ENCODE data around the gene DNAJC30. TPM values are rescaled to one million over a fixed set of nuclear protein-coding genes. Genes with fewer than 3 reads are reported as not detected.

DNAJC30 gene
- total RNA-seq (2022; extraction: Qiagen RNA extraction; ENCODE audit: low read depth) = 8.1 to 11.1 TPM (median 9.7 TPM) in 5 replicates

GRCh38 chr7:73683056-73683787 lies at the start of gene DNAJC30, which contains the start of gene BUD23:
DNAJC30 (minus strand) TSS chr7:73683453; CDS start chr7:73683423, 30 bp downstream.
BUD23 (plus strand) TSS chr7:73683597; CDS start chr7:73683626, 29 bp downstream.

GRCh38 chr7:73718905-73719805 lies 35.9 kb upstream of the DNAJC30 start, which contains the start of gene STX1A:
STX1A (minus strand) TSS chr7:73719669; CDS start chr7:73719631, 38 bp downstream.

GRCh38 chr7:73667344-73668102 lies 15.7 kb downstream of the DNAJC30 start, which contains the start of gene VPS37D:
VPS37D (plus strand) TSS chr7:73667831; CDS start chr7:73667959, 128 bp downstream.

Other genes starting within 250 kb of the DNAJC30 start
- 0.67 to 2.5 TPM (median 2.1 TPM) in 5 replicates for gene FZD9, start 249.7 kb downstream of the DNAJC30 start, total RNA-seq (2022; extraction: Qiagen RNA extraction; ENCODE audit: low read depth)
- gene BAZ1B, start 161.2 kb downstream of the DNAJC30 start, total RNA-seq (2022; extraction: Qiagen RNA extraction; ENCODE audit: low read depth) = 53.5 to 68.3 TPM (median 62.9 TPM) in 5 replicates
- 56.9 to 78.1 TPM (median 68.8 TPM) in 5 replicates for gene BCL7B, start 125.8 kb downstream of the DNAJC30 start, total RNA-seq (2022; extraction: Qiagen RNA extraction; ENCODE audit: low read depth)
- gene TBL2, start 104.9 kb downstream of the DNAJC30 start, total RNA-seq (2022; extraction: Qiagen RNA extraction; ENCODE audit: low read depth) = 45.9 to 53.3 TPM (median 53.2 TPM) in 5 replicates
- gene MLXIPL, start 58.9 kb downstream of the DNAJC30 start, total RNA-seq (2022; extraction: Qiagen RNA extraction; ENCODE audit: low read depth) = 0.38 to 1.5 TPM (median 0.91 TPM) in 5 replicates
- gene VPS37D, start 15.6 kb downstream of the DNAJC30 start, total RNA-seq (2022; extraction: Qiagen RNA extraction; ENCODE audit: low read depth) = 2.6 to 7.3 TPM (median 5.4 TPM) in 5 replicates
- 126 to 151 TPM (median 132 TPM) in 5 replicates for gene BUD23, start 144 bp upstream of the DNAJC30 start, total RNA-seq (2022; extraction: Qiagen RNA extraction; ENCODE audit: low read depth)
- gene STX1A, start 36.2 kb upstream of the DNAJC30 start, total RNA-seq (2022; extraction: Qiagen RNA extraction; ENCODE audit: low read depth) = 67.2 to 92.1 TPM (median 81.8 TPM) in 5 replicates
- gene ABHD11, start 55.3 kb upstream of the DNAJC30 start, total RNA-seq (2022; extraction: Qiagen RNA extraction; ENCODE audit: low read depth) = 16.7 to 26.7 TPM (median 24.8 TPM) in 5 replicates
- 0.58 to 4.4 TPM (median 3.2 TPM) in 5 replicates for gene CLDN3, start 86.8 kb upstream of the DNAJC30 start, total RNA-seq (2022; extraction: Qiagen RNA extraction; ENCODE audit: low read depth)
- gene CLDN4, start 147.5 kb upstream of the DNAJC30 start, total RNA-seq (2022; extraction: Qiagen RNA extraction; ENCODE audit: low read depth) = 2.5 to 7.0 TPM (median 5.0 TPM) in 5 replicates
- 4.8 to 10.2 TPM (median 8.1 TPM) in 5 replicates for gene METTL27, start 159.1 kb upstream of the DNAJC30 start, total RNA-seq (2022; extraction: Qiagen RNA extraction; ENCODE audit: low read depth)
- gene TMEM270, start 177.7 kb upstream of the DNAJC30 start, total RNA-seq (2022; extraction: Qiagen RNA extraction; ENCODE audit: low read depth) = 0.23 to 0.40 TPM in 2 of 5 replicates, not detected in the others